ENCODE data around the gene GALNT7. TPM values are rescaled to one million over a fixed set of nuclear protein-coding genes. Genes with fewer than 3 reads are reported as not detected.

The GALNT7 gene
- total RNA-seq, 4 donors from 2014 or later = 37.1 to 139 (median 96.4) TPM

DNA sequence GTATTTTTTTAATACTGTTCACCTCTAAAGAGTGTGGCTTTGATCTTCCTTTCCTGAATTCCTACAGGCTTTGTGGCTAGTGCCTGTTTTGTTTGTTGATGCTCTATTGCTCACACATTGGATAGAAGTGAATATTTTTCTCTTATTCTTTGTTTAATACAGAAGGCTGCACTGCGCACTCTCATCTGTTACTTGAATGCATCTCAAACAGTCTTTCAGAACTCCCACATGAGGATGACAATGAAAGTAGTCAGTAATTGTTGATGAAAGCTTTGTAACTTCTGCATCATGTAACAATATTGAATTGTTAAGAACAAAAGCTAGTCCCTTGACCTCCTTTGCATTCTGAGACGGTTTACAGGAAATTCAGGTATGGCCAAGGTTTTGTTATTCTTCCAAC is 29.1 kb upstream of the GALNT7 start:
- Histone ChIP-seq H3K27ac (no peak overlapping the region), H3K4me1 (no peaks in the 10 kb centered on the region)

DNA sequence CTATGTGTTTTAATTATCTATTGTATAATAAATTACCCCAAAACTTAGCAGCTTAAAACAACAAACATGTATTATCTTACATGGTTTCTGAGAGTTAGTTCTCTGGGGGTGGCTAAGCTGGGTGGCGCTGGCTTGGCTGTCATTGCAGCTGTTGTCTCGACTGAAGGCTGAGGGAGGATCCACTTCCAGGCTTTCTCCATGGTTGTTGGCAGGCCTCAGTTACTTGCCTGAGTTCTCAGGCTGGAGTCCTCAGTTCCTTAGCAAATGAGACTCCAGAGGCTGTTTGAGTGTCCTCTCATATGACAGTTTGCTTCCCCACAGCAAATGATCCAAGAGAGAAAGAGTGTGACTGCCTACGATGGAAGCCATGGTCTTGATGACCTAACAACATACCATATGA is 23.5 kb upstream of the GALNT7 start:
- no peak for TF ChIP-seq POLR2A (IDR thresholded peaks at IDR 0.05)
- TF ChIP-seq, protein P1, sequence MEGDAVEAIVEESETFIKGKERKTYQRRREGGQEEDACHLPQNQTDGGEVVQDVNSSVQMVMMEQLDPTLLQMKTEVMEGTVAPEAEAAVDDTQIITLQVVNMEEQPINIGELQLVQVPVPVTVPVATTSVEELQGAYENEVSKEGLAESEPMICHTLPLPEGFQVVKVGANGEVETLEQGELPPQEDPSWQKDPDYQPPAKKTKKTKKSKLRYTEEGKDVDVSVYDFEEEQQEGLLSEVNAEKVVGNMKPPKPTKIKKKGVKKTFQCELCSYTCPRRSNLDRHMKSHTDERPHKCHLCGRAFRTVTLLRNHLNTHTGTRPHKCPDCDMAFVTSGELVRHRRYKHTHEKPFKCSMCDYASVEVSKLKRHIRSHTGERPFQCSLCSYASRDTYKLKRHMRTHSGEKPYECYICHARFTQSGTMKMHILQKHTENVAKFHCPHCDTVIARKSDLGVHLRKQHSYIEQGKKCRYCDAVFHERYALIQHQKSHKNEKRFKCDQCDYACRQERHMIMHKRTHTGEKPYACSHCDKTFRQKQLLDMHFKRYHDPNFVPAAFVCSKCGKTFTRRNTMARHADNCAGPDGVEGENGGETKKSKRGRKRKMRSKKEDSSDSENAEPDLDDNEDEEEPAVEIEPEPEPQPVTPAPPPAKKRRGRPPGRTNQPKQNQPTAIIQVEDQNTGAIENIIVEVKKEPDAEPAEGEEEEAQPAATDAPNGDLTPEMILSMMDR (IDR thresholded peaks at IDR 0.05) = no peak
- Histone ChIP-seq H3K9me3 (no peaks in the 10 kb centered on the region), H3K36me3 (no peaks in the 10 kb centered on the region)

More for the DNA sequence above, 29.1 kb upstream of the GALNT7 start:
- TF ChIP-seq POLR2A (IDR thresholded peaks at IDR 0.05) = no peak
- TF ChIP-seq, protein P1 (IDR thresholded peaks at IDR 0.05) = no peak
- DNase-seq = no peak
- Histone ChIP-seq H3K9me3 (no peaks in the 10 kb centered on the region), H3K36me3 (no peaks in the 10 kb centered on the region), H3K4me3 (no peak overlapping the region), H3K27me3 (no peaks in the 10 kb centered on the region)

DNA sequence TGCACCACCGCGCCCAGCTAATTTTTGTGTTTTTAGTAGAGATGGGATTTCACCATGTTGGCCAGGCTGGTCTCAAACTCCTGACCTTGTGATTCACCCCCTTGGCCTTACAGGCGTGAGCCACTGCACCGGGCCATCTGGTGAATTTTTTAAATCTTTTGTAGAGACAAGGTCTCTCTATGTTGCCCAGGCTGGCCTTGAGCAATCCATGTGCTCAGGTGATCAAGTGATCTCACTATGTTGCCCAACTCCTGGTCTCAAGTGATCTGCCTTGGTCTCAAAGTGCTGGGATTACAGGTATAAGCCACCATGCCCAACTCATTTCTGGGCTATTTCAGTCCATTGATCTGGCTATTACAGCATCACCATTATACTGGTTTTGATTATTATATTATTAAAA is 22.2 kb upstream of the GALNT7 start:
- TF ChIP-seq, protein P1 (IDR thresholded peaks at IDR 0.05) = no peak
- no peak for TF ChIP-seq POLR2A (IDR thresholded peaks at IDR 0.05)
- Histone ChIP-seq H3K9me3 (no peaks in the 10 kb centered on the region), H3K36me3 (no peaks in the 10 kb centered on the region), H3K4me1 (no peaks in the 10 kb centered on the region), H3K27ac (no peak overlapping the region), H3K4me3 (no peak overlapping the region), H3K27me3 (no peaks in the 10 kb centered on the region)
- no peak for DNase-seq

More for the DNA sequence above, 23.5 kb upstream of the GALNT7 start:
- H3K27ac ChIP-seq = no peak overlapping the region
- no peaks in the 10 kb centered on the region for H3K4me1 ChIP-seq
- H3K27me3 ChIP-seq = no peaks in the 10 kb centered on the region
- H3K4me3 ChIP-seq = no peak overlapping the region
- DNase-seq = no peak

DNA sequence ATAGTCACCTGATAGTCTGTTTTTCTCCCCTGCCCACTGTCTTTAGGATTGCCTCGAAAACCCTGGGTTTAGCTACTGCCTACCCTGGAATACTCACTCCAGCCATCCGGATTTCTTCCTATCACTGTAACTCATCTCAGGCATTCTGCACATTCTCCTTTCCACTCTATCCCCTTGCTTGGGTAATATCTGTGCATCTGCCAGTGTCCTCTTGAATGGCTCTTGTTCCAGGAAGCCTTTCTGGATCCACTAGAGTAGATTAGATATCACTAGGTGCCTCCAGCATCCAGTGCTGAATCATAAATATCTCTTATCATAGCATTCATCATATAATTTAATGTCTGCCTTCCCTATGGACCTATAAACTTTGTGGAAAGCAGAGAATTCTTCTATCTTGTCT is 17.1 kb upstream of the GALNT7 start:
- no peaks in the 10 kb centered on the region for H3K4me1 ChIP-seq
- H3K27ac ChIP-seq = no peak overlapping the region
- no peak overlapping the region for H3K4me3 ChIP-seq
- TF ChIP-seq, protein P1 (IDR thresholded peaks at IDR 0.05) = no peak
- no peak for TF ChIP-seq POLR2A (IDR thresholded peaks at IDR 0.05)
- no peaks in the 10 kb centered on the region for H3K27me3 ChIP-seq
- H3K9me3 ChIP-seq = no peaks in the 10 kb centered on the region
- DNase-seq = no peak
- H3K36me3 ChIP-seq = no peaks in the 10 kb centered on the region

DNA sequence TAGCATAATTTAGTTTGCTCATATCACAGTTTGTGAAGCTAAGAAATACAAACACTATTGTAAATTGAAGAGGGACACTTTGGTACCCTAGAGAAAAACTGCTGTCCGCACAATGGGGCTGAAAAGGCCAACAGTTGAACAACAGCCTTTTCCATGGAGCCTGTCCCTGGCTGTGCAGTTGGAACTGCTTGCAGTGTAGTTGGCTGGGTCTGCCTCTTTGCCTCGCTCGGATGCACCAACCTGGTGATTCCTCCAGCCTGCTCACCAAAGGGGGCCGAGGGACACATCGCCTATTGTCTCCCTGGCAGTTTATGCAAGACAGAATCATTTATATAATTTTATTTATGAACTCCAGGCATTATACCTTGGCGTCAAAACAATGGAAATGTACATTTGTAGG is 16.5 kb upstream of the GALNT7 start:
- Histone ChIP-seq H3K9me3 (no peaks in the 10 kb centered on the region), H3K36me3 (no peaks in the 10 kb centered on the region), H3K4me3 (no peak overlapping the region), H3K27ac (no peak overlapping the region), H3K4me1 (no peaks in the 10 kb centered on the region), H3K27me3 (no peaks in the 10 kb centered on the region)
- TF ChIP-seq, protein P1 (IDR thresholded peaks at IDR 0.05) = no peak
- TF ChIP-seq POLR2A (IDR thresholded peaks at IDR 0.05) = no peak
- no peak for DNase-seq

DNA sequence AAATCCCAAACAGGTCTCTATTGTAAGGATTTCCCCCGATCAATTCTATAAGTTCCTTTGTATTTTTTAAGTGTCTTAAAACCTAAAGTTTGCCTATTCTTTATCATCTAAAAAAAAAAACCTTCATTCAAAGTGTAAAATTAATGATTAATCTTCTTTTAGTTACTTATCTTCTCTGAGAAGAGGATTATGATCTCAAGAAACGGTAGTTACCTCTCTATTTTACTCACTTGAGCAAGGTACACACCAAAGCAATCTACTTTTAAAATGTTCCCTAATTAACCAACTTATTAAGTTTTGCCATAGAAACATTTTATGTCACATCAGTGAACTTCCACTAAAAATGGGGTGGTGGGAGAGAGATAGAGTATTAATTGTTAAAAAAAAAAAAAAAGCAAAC is 15.2 kb upstream of the GALNT7 start:
- Histone ChIP-seq H3K9me3 (no peaks in the 10 kb centered on the region), H3K27me3 (no peaks in the 10 kb centered on the region), H3K4me3 (no peak overlapping the region), H3K4me1 (no peaks in the 10 kb centered on the region), H3K27ac (no peak overlapping the region), H3K36me3 (no peaks in the 10 kb centered on the region)
- no peak for DNase-seq
- TF ChIP-seq, protein P1 (IDR thresholded peaks at IDR 0.05) = no peak
- no peak for TF ChIP-seq POLR2A (IDR thresholded peaks at IDR 0.05)

All from Peyer's patch (tissue), 4 donors.